NT2/D1 (cell line): ENCODE results near the gene ACAP2.

Experiments
- YY1 ChIP-seq: IDR thresholded peaks from 2 replicates; pipeline ENCODE4 v1.6.1; 2011; ENCODE audit not compliant: insufficient read length, insufficient read depth
- ZNF274 ChIP-seq: IDR thresholded peaks from 2 replicates; pipeline ENCODE4 v1.6.1; 2011; ENCODE audit warnings: mild to moderate bottlenecking, low read depth, low read length

DNA sequence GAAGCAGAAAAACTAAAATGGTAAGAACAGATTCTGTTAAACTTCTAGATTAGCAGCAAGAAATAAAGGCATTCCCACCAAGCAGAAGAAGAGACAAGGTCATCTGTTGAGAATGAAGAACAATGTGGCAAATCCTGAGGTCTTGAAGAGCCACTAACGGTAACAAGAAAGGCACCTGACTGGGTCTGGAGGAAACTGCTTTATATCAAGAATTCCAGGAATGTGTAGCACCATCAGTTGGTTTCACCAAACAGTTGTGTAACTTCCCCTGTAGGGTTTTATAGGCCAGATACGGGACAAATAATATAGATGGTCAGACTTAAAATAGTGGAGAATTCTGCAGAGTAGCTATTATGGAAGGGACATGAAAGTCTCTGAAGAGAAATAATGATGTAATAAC, 57.3 kb downstream of the ACAP2 start:
- TF ChIP-seq ZNF274 (no peak), YY1 (no peak)
